HepG2 (cell line): ENCODE measurements around the gene LMNTD1. TPM values are rescaled to one million over a fixed set of nuclear protein-coding genes. Genes with fewer than 3 reads are reported as not detected.
"Not testable (repeated sequence)": the region's sequence is repeated elsewhere in the genome, so short reads cannot be mapped to it uniquely, and the experiment has no call there.

Source experiments
- ATAC-seq: fragments of 200-7000 bp; cut with Tn5 transposase; 3 replicates; pipeline ENCODE4 v1.9.1; 2020; ENCODE audit warnings: mild to moderate bottlenecking, moderate library complexity
- BruUV-seq: library from RNA; stranded (reverse); fragments of 400-500 nt; replicated peaks from 2 replicates; lab custom pipeline; 2021; lab: Mats Ljungman, UMichigan
- CTCF ChIA-PET: fragments of 300-600 bp; formaldehyde crosslinking; extraction: SDS; loops from one replicate; lab custom pipeline; 2021; ENCODE audit warnings: low total read pairs, inconsistent platforms, low intra/inter-chr PET ratio; lab: Yijun Ruan, JAX
- POLR2A ChIA-PET: fragments of 350-600 bp; sonication (Branson Sonifier 250); formaldehyde crosslinking; loops from one replicate; lab custom pipeline; 2020; ENCODE audit warnings: antibody characterized with exemption, inconsistent platforms; lab: Yijun Ruan, JAX
- DNase-seq: peaks from one replicate; pipeline ENCODE4 v3.0.0-alpha.2; 2015; ENCODE audit warnings: low spot score
- FAIRE-seq: peaks from 3 replicates; lab custom pipeline; 2011; peaks lifted over from hg19 to GRCh38; lab: Jason Lieb, UNC
- H2AFZ ChIP-seq: one replicate; pipeline ENCODE4 v1.6.1; 2011; ENCODE audit warnings: low read length, inconsistent platforms
- H3K27ac ChIP-seq: fragments of 300-600 bp; 3 replicates; pipeline ENCODE4 v1.8.0; 2011; ENCODE audit warnings: mixed run types, mild to moderate bottlenecking, mixed read lengths, low read length, inconsistent platforms; ENCODE audit not compliant: insufficient read depth; ENCODE audit errors: extremely low read length
- H3K27me3 ChIP-seq, 2 experiments: fragments of 200-600 bp in 1 of 2; 2 replicates in 1 of 2; 3 replicates in 1 of 2; pipeline versions ENCODE4 v1.6.0 to v1.8.0; 2011; ENCODE audit warnings: low read length in 2 of 2, mild to moderate bottlenecking in 2 of 2, moderate library complexity in 2 of 2, inconsistent platforms in 1 of 2; ENCODE audit not compliant: insufficient read depth in 2 of 2, control insufficient read depth in 1 of 2
- H3K36me3 ChIP-seq, 2 experiments: fragments of 200-600 bp in 1 of 2; replicated peaks in 1 of 2; 2 replicates in 1 of 2; 3 replicates in 1 of 2; pipeline versions ENCODE4 v1.5.1 to v1.8.0; 2011; ENCODE audit warnings: low read length in 2 of 2, inconsistent platforms in 1 of 2; ENCODE audit not compliant: insufficient read depth in 2 of 2, control insufficient read depth in 1 of 2
- H3K4me1 ChIP-seq: 2 replicates; pipeline ENCODE4 v1.5.1; 2012; ENCODE audit warnings: low read length, inconsistent platforms; ENCODE audit not compliant: insufficient read depth
- H3K4me2 ChIP-seq: 2 replicates; pipeline ENCODE4 v1.6.0; 2011; ENCODE audit warnings: low read depth, low read length, inconsistent platforms
- H3K4me3 ChIP-seq, 3 experiments: fragments of 200-600 bp in 1 of 3; sonication (generic), shearing (Covaris generic) in 1 of 3; replicated peaks in 1 of 3; 2 replicates each; pipeline ENCODE4 v1.5.1; 2011 to 2016; ENCODE audit warnings: low read length in 3 of 3, inconsistent platforms in 2 of 3, low read depth in 2 of 3, mild to moderate bottlenecking in 2 of 3, control low read depth in 1 of 3, mixed read lengths in 1 of 3; ENCODE audit not compliant: insufficient read depth in 1 of 3
- H3K79me2 ChIP-seq: one replicate; pipeline ENCODE4 v1.6.1; 2011; ENCODE audit warnings: low read length, inconsistent platforms; ENCODE audit not compliant: insufficient read depth
- H3K9ac ChIP-seq: 2 replicates; pipeline ENCODE4 v1.6.0; 2011; ENCODE audit warnings: mild to moderate bottlenecking, low read depth, low read length, inconsistent platforms; ENCODE audit not compliant: insufficient read depth
- H3K9me3 ChIP-seq: 2 replicates; pipeline ENCODE4 v1.5.1; 2012; ENCODE audit warnings: mild to moderate bottlenecking, low read length
- H4K20me1 ChIP-seq: 2 replicates; pipeline ENCODE4 v1.6.0; 2011; ENCODE audit warnings: inconsistent platforms, mild to moderate bottlenecking, low read length, moderate library complexity; ENCODE audit not compliant: insufficient read depth
- FOXA1 ChIP-seq, 2 experiments: fragments of 450-650 bp in 1 of 2; sonication (generic) in 1 of 2; formaldehyde crosslinking in 1 of 2; IDR thresholded peaks; 2 replicates each; pipeline versions ENCODE4 v1.4.0 to v1.6.1; 2016 to 2020; ENCODE audit warnings: missing genetic modification reagents in 1 of 2
- FOXA3 ChIP-seq: IDR thresholded peaks from 2 replicates; pipeline ENCODE4 v1.6.1; 2016; ENCODE audit warnings: missing genetic modification reagents, missing compliant biosample characterization
- HOXA3 ChIP-seq: sonication (generic); formaldehyde crosslinking; IDR thresholded peaks from 2 replicates; pipeline ENCODE4 v1.5.0; 2020; ENCODE audit warnings: missing genetic modification reagents
- RBAK ChIP-seq: sonication (generic); formaldehyde crosslinking; IDR thresholded peaks from 2 replicates; pipeline ENCODE4 v1.5.1; 2020; ENCODE audit warnings: mild to moderate bottlenecking, missing genetic modification reagents
- WGBS: methylation state at CpG from one replicate; pipeline ENCODE4 v1.1.6; 2017; ENCODE audit warnings: low lambda C conversion rate; 5-methylcytosine and 5-hydroxymethylcytosine counted together
- in situ Hi-C: cut with HindIII; loops from 2 replicates; pipeline ENCODE4 v1.10.0; 2017; ENCODE audit warnings: low pct_unique_long_range_greater_than_20kb; ENCODE audit not compliant: extremely low pct_ligation_motif_present
- intact Hi-C: fragments of 100-400 bp; cut with micrococcal nuclease; formaldehyde crosslinking; loops from one replicate; pipeline ENCODE4 v1.10.0; 2022; ENCODE audit not compliant: unreplicated experiment
- polyA plus RNA-seq, 8 experiments: library from polyadenylated mRNA; depleted of rRNA in 3 of 8; stranded (reverse) in 7 of 8; unstranded in 1 of 8; fragments of >200 nt; fragmentation: Illumina TruSeq in 4 of 8; extraction: Trizol in 4 of 8; gene quantifications; 2 replicates each; pipeline versions ENCODE4 v1.2.1 to v1.2.3, GENCODE V29; 2011 to 2016; ENCODE audit warnings: low read depth in 4 of 8, missing spikeins in 1 of 8, mixed read lengths in 1 of 8; ENCODE audit not compliant: insufficient read depth in 1 of 8
- total RNA-seq, 5 experiments: library from RNA; depleted of rRNA; stranded (reverse); fragments of >200 nt; fragmentation: Illumina TruSeq; extraction: Trizol; gene quantifications; 2 replicates each; pipeline ENCODE4 v1.2.3, GENCODE V29; 2016; ENCODE audit warnings: low read depth in 1 of 5
- TF ChIP-seq, protein P1 (sequence below): sonication (generic); formaldehyde crosslinking; IDR thresholded peaks from 2 replicates; pipeline ENCODE4 v1.4.0; 2020; ENCODE audit warnings: missing genetic modification reagents, borderline replicate concordance

LMNTD1 gene
- total and polyA plus RNA-seq, 2 of the 13 experiments (the other 11 are each of a cell fraction or from before 2014, with no cell fraction given), result not detected

DNA sequence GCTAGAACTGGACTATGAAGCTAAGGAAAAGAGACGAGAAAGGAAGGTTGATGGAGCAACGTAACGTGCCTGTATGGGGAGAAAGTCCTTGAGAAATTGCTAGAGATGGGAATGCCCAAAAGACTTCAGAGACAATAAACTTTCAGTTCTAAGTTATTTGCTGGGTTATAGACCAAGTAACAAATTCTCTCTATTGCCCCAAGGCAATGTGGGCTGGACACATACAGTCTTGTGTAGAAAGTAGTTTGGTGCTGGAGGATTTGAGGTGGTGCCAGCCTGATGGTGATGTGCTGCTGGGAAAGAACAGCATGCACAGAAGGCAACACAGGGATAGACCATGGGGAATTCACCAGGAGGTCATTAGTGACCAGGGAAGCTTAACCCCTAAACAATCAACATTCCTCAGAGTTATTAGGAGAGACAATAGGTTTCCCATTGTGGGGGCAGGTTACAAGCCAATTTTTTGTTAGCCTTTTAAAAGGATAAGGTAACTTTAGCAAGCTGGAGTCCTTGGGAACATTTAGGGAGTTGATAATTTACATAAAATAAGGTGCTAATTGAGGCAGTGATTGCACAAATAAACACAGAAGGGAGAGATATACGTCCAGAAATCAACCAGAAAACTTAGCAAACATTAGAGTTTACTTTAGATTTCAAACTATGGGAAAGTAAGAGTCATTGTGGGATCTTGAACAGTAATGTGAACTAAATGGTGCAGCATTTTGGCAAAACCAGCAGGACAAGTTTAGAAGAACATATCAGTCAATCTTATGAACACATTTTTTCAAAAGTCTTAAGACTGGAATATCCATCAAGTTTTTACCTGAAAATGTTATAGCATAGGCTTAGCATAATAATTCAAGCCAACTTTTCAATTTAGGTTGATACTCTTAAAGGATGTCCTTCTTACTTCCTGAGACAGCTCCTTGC is 61.4 kb downstream of the LMNTD1 start:
- no peak for FAIRE-seq
- DNase-seq, result no peak
- Histone ChIP-seq H2AFZ (no peak overlapping the region), H3K9ac (no peak overlapping the region), H3K79me2 (no peaks in the 10 kb centered on the region), H3K9me3 (no peaks in the 10 kb centered on the region), H4K20me1 (no peaks in the 10 kb centered on the region), H3K4me2 (no peak overlapping the region), H3K4me1 (peaks cover 8% of the 10 kb centered on the region; the same call in 1 of the 2 replicates)
- POLR2A ChIA-PET, result no interaction called here
- 9% methylated on average over 4 of the region's 4 CpGs for WGBS
- intact Hi-C loops, result no loop called here
- TF ChIP-seq HOXA3 (CRISPR knock-in tag) (no peak), RBAK (CRISPR knock-in tag) (no peak)
- TF ChIP-seq, all 625 proteins: peak for 0
- in situ Hi-C loops, result no loop called here
- ATAC-seq, result no peak
- H3K36me3 ChIP-seq, result no peaks in the 10 kb centered on the region
- no peak overlapping the region for H3K4me3 ChIP-seq
- no peaks in the 10 kb centered on the region for H3K27me3 ChIP-seq
- H3K27ac ChIP-seq, result no peak overlapping the region
- CTCF ChIA-PET, result no interaction called here
- BruUV-seq, result no TSS peak

DNA sequence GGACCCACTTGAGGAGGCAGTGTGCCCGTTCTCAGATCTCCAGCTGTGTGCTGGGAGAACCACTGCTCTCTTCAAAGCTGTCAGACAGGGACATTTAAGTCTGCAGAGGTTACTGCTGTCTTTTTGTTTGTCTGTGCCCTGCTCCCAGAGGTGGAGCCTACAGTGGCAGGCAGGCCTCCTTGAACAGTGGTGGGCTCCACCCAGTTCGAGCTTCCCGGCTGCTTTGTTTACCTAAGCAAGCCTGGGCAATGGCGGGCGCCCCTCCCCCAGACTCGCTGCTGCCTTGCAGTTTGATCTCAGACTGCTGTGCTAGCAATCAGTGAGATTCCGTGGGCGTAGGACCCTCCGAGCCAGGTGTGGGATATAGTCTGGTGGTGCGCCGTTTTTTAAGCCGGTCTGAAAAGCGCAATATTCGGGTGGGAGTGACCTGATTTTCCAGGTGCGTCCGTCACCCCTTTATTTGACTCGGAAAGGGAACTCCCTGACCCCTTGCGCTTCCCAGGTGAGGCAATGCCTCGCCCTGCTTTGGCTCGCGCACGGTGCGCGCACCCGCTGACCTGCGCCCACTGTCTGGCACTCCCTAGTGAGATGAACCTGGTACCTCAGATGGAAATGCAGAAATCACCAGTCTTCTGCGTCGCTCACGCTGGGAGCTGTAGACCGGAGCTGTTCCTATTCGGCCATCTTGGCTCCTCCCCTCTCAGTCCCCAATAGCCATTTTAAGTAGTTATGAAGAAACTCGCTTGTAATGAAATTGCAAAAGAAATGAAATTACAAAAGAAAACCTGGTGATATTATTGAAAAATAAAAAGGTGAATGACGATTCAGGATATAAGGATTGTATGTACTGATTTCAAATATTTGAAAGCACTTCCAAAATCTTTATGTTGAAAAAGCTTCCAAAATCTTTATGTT is 63.9 kb downstream of the LMNTD1 start:
- 69% methylated on average over 7 of the region's 33 CpGs for WGBS
- H3K36me3 ChIP-seq; H3K9ac ChIP-seq; intact Hi-C loops; H3K4me1 ChIP-seq; H3K4me3 ChIP-seq; H4K20me1 ChIP-seq; H2AFZ ChIP-seq; FAIRE-seq; H3K27ac ChIP-seq; H3K4me2 ChIP-seq; TF ChIP-seq FOXA1 (IDR thresholded peaks at IDR 0.05): not testable (repeated sequence)
- 0 out of 2 replicates have a peak, but pooled peaks have one; percentile 12 for TF ChIP-seq FOXA3 (CRISPR knock-in tag)
- TF ChIP-seq, protein P1, sequence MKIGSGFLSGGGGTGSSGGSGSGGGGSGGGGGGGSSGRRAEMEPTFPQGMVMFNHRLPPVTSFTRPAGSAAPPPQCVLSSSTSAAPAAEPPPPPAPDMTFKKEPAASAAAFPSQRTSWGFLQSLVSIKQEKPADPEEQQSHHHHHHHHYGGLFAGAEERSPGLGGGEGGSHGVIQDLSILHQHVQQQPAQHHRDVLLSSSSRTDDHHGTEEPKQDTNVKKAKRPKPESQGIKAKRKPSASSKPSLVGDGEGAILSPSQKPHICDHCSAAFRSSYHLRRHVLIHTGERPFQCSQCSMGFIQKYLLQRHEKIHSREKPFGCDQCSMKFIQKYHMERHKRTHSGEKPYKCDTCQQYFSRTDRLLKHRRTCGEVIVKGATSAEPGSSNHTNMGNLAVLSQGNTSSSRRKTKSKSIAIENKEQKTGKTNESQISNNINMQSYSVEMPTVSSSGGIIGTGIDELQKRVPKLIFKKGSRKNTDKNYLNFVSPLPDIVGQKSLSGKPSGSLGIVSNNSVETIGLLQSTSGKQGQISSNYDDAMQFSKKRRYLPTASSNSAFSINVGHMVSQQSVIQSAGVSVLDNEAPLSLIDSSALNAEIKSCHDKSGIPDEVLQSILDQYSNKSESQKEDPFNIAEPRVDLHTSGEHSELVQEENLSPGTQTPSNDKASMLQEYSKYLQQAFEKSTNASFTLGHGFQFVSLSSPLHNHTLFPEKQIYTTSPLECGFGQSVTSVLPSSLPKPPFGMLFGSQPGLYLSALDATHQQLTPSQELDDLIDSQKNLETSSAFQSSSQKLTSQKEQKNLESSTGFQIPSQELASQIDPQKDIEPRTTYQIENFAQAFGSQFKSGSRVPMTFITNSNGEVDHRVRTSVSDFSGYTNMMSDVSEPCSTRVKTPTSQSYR (CRISPR knock-in tag), result peak; percentile 62
- peak; percentile 41; the same call in 1 of the 2 replicates for TF ChIP-seq FOXA1 (CRISPR knock-in tag; IDR thresholded peaks at IDR 0.05)
- TF ChIP-seq, all 625 proteins: peak for 3; not testable (repeated sequence) for 622
- ATAC-seq, H3K27me3 ChIP-seq, H3K9me3 ChIP-seq, POLR2A ChIA-PET, BruUV-seq, DNase-seq, in situ Hi-C loops, H3K79me2 ChIP-seq, CTCF ChIA-PET: not testable (repeated sequence)
